Fibroblast of lung (primary cell): ENCODE data around the gene CREB3L1. TPM values are rescaled to one million over a fixed set of nuclear protein-coding genes. Genes with fewer than 3 reads are reported as not detected.

Experiments used
- DNase-seq, 2 donors: peaks; one replicate each; pipeline versions ENCODE4 v3.0.0 to v3.0.0-alpha.2; 2010; ENCODE audit warnings: low read depth in 2 of 2
- H2AFZ ChIP-seq: 2 replicates; pipeline ENCODE4 v1.5.1; 2012; ENCODE audit warnings: low read length, control low read depth, inconsistent platforms
- H3K27ac ChIP-seq: 2 replicates; pipeline ENCODE4 v1.5.1; 2011; ENCODE audit warnings: low read length, control low read depth; ENCODE audit not compliant: insufficient read depth
- H3K27me3 ChIP-seq: 2 replicates; pipeline ENCODE4 v1.5.1; 2011; ENCODE audit warnings: mild to moderate bottlenecking, low read length; ENCODE audit not compliant: control insufficient read depth, insufficient read depth
- H3K36me3 ChIP-seq: 2 replicates; pipeline ENCODE4 v1.5.1; 2011; ENCODE audit warnings: low read length; ENCODE audit not compliant: control insufficient read depth, insufficient read depth
- H3K4me1 ChIP-seq: 2 replicates; pipeline ENCODE4 v1.5.1; 2011; ENCODE audit warnings: low read length; ENCODE audit not compliant: control insufficient read depth, insufficient read depth; ENCODE audit errors: extremely low read depth
- H3K4me2 ChIP-seq: 2 replicates; pipeline ENCODE4 v1.5.1; 2011; ENCODE audit warnings: low read length, control low read depth; ENCODE audit not compliant: insufficient read depth; ENCODE audit errors: extremely low read depth
- H3K4me3 ChIP-seq, 4 experiments: fragments of 200-600 bp in 1 of 4; sonication (generic) in 1 of 4; replicated peaks in 1 of 4; 2 replicates each; pipeline ENCODE4 v1.5.1; 2011 to 2016; ENCODE audit warnings: low read length in 4 of 4, low read depth in 3 of 4, mild to moderate bottlenecking in 3 of 4, control low read depth in 2 of 4, inconsistent platforms in 1 of 4, mixed read lengths in 1 of 4; ENCODE audit not compliant: insufficient read depth in 1 of 4; ENCODE audit errors: control extremely low read depth in 1 of 4
- H3K79me2 ChIP-seq: 2 replicates; pipeline ENCODE4 v1.5.1; 2012; ENCODE audit warnings: mild to moderate bottlenecking, low read length, inconsistent platforms; ENCODE audit not compliant: control insufficient read depth, insufficient read depth
- H3K9ac ChIP-seq: 2 replicates; pipeline ENCODE4 v1.5.1; 2011; ENCODE audit warnings: mild to moderate bottlenecking, low read length, control low read depth; ENCODE audit not compliant: insufficient read depth
- H3K9me3 ChIP-seq: 2 replicates; pipeline ENCODE4 v1.5.1; 2012; ENCODE audit warnings: low read depth, low read length; ENCODE audit not compliant: control insufficient read depth, insufficient read depth
- H4K20me1 ChIP-seq: 2 replicates; pipeline ENCODE4 v1.5.1; 2011; ENCODE audit warnings: low read length; ENCODE audit not compliant: control insufficient read depth, insufficient read depth; ENCODE audit errors: extremely low read depth
- CTCF ChIP-seq, 2 donors: IDR thresholded peaks in 1 of 2; conservative IDR thresholded peaks in 1 of 2; 1 replicate in 1 of 2; 2 replicates in 1 of 2; pipeline ENCODE4 v1.5.1; 2011 to 2012; ENCODE audit warnings: low read length in 2 of 2, control low read depth in 1 of 2, inconsistent platforms in 1 of 2, low read depth in 1 of 2, mild to moderate bottlenecking in 1 of 2
- EZH2 ChIP-seq: IDR thresholded peaks from 2 replicates; pipeline ENCODE4 v1.5.1; 2012; ENCODE audit warnings: low read length, control low read depth, mild to moderate bottlenecking; ENCODE audit errors: missing control alignments
- polyA plus RNA-seq, 2 donors: library from polyadenylated mRNA; depleted of rRNA in 1 of 2; stranded (reverse) in 1 of 2; unstranded in 1 of 2; fragments of >200 nt; gene quantifications; 2 replicates each; pipeline ENCODE4 v1.2.1, GENCODE V29; 2011 to 2012; ENCODE audit warnings: missing spikeins in 1 of 2
- total RNA-seq: library from RNA; depleted of rRNA; stranded (reverse); fragments of >200 nt; gene quantifications from 2 replicates; pipeline ENCODE4 v1.2.1, GENCODE V29; 2014

Gene CREB3L1
- total and polyA plus RNA-seq, 2 donors (not counting 1 experiment from before 2014, with no cell fraction given), result 18.8 to 28.4 TPM

GRCh38 chr11:46307369-46307768 is 29.9 kb downstream of the CREB3L1 start:
- H3K27me3 ChIP-seq, result no peaks in the 10 kb centered on the region
- H3K9ac ChIP-seq, result no peak overlapping the region
- no peak for DNase-seq
- H3K9me3 ChIP-seq, result no peaks in the 10 kb centered on the region
- TF ChIP-seq EZH2 (no peak), CTCF (conservative IDR thresholded peaks at IDR 0.05 in 1 of 2, IDR thresholded peaks at IDR 0.05 in 1 of 2; ENCODE audit: low read depth in 1 of 2, low read length in 2 of 2) (no peak)
- no peak overlapping the region for H3K4me2 ChIP-seq
- peaks cover 8% of the 10 kb centered on the region for H3K4me1 ChIP-seq
- H3K4me3 ChIP-seq, result no peak overlapping the region
- peak overlapping the region; percentile 3 for H3K27ac ChIP-seq
- H4K20me1 ChIP-seq, result no peaks in the 10 kb centered on the region
- peaks cover 30% of the 10 kb centered on the region for H3K36me3 ChIP-seq
- H2AFZ ChIP-seq, result no peak overlapping the region
- H3K79me2 ChIP-seq, result peaks cover 10% of the 10 kb centered on the region

- Histone ChIP-seq H3K4me2 (no peak overlapping the region), H4K20me1 (no peaks in the 10 kb centered on the region), H3K9ac (no peak overlapping the region), H3K9me3 (no peaks in the 10 kb centered on the region), H3K79me2 (peaks cover 10% of the 10 kb centered on the region), H3K4me3 (no peak overlapping the region), H3K27me3 (no peaks in the 10 kb centered on the region), H3K27ac (no peak overlapping the region), H3K36me3 (peaks cover 32% of the 10 kb centered on the region), H3K4me1 (peaks cover 8% of the 10 kb centered on the region), H2AFZ (no peak overlapping the region)
- no peak for TF ChIP-seq CTCF (conservative IDR thresholded peaks at IDR 0.05 in 1 of 2, IDR thresholded peaks at IDR 0.05 in 1 of 2; ENCODE audit: low read depth in 1 of 2, low read length in 2 of 2)
- TF ChIP-seq EZH2, result no peak
- no peak for DNase-seq
These were observed 30.4 kb downstream of the CREB3L1 start for GRCh38 chr11:46307785-46308341.

- Histone ChIP-seq H2AFZ (no peak overlapping the region), H3K36me3 (peaks cover 34% of the 10 kb centered on the region), H4K20me1 (no peaks in the 10 kb centered on the region), H3K27ac (no peak overlapping the region), H3K9ac (no peak overlapping the region), H3K4me2 (no peak overlapping the region), H3K4me3 (no peak overlapping the region), H3K27me3 (no peaks in the 10 kb centered on the region), H3K9me3 (no peaks in the 10 kb centered on the region), H3K4me1 (peaks cover 8% of the 10 kb centered on the region), H3K79me2 (peaks cover 10% of the 10 kb centered on the region)
- peak; percentile 55 to 74 for DNase-seq
- TF ChIP-seq EZH2, result no peak
- TF ChIP-seq CTCF (conservative IDR thresholded peaks at IDR 0.05 in 1 of 2, IDR thresholded peaks at IDR 0.05 in 1 of 2; ENCODE audit: low read depth in 1 of 2, low read length in 2 of 2), result peak; percentile 80 to 87
These were observed 31.4 kb downstream of the CREB3L1 start for GRCh38 chr11:46308631-46309419.
